NCI-H128 (cell line): ENCODE data around the gene TGFB3.

Source experiments
- DNase-seq: peaks from one replicate; lab custom pipeline; 2025; ENCODE audit not compliant: unreplicated experiment; lab: John Stamatoyannopoulos, UW

Gene TGFB3

DNA sequence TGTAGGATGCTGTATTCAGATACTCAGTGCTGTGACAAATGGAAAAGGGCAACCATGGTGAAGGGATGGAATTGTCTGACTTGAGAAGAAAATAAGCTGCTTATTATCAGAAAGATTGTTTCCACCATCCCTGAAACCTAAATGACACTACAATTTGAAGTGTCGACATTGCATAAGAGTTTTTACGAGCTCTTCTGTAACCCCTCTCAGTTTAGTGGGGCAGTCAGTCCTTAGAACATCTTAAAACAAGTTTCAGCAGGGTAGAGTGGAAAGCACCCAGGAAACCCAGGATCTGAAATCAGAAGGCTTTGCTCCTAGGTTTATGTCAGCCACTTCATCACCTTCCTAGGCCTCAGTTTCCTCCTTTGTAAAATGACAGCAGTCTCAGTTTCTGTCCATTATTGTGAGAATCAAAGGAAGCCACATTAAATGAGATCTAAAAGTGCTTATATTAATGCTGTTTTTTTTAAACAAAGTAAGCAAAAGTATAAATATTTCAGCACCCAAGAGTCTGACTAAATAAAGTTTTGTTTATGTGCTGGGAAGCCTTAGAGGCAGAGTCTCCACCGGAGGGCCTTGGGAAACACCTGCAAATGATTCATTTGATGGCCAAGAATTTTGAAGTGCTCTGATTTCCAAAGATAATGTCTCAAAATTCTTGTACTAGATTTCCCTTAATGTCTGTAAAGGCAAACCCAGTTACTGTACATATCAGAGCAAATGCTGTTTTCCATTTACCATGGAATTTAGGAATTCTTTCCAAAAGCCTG, 5.6 kb upstream of the TGFB3 start:
- no peak for DNase-seq

DNA sequence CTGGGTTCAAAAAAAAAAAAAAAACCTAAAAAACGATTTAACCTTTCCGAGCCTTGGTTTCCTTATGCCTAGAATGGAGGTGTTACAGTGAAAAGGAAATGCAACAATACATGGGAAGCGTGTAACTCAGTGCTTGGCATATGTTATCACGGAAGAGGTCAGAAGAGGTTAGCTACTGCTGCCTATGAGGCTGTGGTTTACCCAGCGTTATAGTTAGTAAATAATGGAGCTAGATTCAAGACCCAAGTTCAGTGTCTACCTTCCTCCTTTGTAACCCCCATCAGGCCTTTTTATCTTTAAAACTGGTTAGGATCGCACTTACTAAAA, 4.6 kb upstream of the TGFB3 start:
- no peak for DNase-seq

DNA sequence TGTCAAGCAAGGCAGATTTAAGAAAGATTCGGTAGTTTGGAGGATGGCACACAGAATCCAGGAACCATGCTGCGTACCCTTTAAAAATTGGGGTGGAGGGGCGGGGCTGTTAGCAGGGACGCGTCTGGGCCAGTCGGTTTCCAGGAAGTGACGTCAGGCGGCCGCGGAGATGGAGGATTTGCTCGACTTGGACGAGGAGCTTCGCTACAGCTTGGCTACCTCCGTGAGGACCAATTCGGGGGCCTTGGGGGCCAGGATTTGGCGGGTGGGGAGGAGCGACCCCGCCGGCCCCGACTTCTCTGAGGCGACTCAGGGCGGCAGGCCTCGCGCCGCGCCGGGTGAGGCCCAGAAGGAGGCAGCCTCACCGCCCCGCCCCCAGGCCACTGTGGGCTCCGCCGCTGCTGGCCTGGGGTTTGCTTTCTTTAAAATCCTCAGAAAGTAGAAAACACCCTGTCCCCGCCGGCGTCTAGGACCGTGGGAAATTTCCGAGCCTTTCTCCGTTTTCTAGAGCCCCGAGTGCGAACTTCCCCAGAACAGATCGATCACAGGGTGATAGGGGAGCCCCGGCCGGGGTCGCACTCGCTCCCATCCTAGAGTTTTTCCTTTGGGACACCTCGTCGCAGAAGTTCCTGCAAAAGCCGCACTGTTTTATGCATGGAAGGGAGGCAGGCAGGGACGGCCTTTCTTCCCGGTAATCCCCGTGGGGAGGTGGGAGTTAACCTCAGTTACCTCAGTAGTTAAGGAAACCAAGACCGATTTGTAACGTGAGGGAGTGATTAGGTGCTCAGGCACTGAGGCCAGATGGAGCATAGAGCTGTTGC, 4.0 kb upstream of the TGFB3 start, which contains the start of gene IFT43:
IFT43 (plus strand) TSS at position 146 of the 821 bp plus-strand sequence; CDS start at position 170, 24 bp downstream.
- DNase-seq = peak; percentile 10

DNA sequence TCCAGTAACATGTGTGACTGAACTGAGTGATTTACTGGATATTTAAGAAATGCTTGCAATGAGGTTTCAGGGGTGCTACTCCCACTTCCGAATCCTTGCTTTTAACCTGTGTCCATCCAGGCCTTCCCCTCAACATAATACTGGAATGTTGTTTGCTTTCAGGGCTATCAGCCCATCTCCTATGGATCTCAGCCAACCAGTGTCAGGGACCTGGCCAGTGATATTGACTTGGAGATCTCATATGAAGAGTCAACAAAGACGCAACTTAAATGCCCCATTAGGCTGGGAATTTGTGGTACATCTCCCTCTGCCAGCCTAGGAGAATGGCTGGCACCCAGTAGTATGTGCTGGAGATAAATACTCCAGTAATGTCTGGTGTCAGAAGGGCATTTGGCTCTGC, 2.9 kb upstream of the TGFB3 start:
- DNase-seq = no peak

DNA sequence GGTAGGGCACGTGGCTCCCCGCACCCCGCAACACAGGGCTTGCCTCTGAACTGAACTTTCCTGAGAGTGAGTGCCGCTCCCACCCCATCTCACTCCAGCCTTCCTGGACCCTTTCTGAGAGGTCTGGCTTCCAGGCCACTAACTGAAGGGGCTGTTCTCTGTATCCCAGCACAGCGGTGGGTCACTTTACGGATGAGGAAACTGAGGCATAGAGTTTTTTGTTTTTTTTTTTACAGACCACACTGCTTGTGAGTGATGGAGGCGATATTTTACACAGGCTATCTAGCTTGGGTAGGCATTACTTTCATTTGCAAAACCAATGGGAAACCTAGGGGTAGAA, 1.2 kb upstream of the TGFB3 start:
- DNase-seq = no peak

DNA sequence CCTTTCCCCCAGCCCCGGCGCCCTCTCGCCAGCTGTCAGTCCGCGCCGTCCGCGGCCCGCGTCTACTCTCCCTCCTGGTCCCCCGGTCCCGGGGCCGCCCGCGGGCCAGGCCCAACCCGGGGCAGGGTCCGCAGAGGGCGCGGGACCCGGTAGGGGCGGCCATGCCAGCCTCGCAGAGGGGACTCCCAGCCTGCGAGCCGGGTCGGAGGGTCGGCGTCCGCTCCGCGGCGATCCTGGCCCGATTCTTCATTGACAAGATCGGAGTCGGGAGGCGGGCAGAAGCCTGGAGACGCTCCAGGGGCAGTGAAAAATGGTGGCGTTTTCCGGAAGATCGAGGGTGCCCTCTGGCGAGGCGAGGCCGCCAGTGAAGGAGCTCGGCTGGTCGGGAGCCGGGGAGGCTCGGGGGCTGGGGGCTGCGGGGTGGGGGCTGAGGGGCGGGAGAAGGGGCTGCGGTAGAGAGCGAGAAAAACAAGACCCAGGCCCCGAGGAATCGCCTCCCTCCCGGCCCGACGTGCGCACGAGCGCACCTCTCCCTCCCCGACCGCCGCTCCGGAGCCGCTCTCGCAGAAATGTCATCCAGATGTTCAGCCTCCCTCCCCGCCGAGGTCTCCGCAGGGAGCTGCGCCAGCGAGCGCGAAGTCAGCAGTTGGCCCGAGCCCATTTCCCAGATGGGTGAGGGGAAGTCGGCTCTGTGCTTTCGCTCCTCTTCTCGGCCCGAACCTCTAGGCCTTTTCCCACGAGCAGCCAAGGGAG, 647 bp upstream of the TGFB3 start:
- DNase-seq = peak; percentile 19

DNA sequence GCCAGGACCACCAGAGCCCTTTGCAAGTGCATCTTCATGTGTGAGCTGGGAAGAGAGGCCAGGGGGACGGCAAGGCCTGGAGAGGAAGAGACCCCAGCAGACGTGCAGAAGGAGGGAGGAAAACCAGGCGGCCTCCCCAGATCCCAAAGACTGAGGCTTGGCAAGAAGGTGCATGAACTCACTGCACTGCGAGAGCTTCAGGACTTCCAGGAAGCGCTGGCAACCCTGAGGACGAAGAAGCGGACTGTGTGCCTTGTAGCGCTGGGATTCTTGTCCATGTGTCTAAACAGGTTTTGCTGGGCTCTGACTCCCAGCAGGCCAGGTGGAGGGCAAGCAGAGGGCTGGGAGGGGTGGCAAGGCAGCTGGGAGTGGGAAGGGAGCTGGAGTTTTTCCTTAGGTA, 939 bp downstream of the TGFB3 start:
- no peak for DNase-seq

DNA sequence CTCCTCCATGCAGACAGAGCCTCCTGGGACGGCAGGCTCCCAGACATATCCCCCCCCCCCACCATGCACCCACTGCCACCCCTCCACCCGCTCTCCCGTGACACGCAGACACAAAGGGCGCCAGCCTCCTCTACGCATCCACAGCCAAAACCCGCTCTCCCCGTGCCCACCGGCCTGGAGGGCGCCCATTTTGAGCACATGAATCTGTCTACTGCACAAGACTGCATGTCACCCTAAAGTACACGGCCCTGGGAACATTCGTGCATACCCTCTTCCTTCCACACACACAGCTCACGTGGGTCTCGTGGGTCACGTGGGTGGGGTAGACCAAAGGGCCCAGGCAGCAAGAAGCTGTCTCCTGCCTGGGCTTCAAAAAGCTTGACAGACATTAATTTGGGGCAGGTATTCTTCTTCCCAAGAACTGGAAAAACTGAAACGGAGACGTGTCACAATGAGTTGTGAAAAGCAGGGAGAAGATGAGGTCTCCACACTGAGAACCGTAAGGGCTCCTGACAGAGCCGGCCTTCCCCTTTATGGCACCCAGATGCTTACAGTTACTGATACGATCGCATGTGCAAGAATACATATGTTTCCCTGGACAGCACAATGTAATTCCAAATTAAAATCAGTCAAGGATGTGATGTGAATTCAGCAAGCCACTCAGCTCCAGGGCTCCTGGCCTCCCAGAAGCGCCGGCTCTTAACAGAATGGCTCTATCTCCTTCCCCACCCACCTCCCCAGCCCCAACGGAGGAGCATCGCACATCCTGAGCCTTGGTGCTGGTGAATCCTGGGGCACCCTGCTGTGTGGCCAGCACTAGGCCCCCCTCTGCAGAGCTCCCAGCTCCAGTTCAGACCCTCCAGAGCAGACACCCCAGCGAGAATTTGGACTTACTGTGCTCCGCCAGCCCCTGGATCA, 1.9 kb downstream of the TGFB3 start:
- DNase-seq = no peak

DNA sequence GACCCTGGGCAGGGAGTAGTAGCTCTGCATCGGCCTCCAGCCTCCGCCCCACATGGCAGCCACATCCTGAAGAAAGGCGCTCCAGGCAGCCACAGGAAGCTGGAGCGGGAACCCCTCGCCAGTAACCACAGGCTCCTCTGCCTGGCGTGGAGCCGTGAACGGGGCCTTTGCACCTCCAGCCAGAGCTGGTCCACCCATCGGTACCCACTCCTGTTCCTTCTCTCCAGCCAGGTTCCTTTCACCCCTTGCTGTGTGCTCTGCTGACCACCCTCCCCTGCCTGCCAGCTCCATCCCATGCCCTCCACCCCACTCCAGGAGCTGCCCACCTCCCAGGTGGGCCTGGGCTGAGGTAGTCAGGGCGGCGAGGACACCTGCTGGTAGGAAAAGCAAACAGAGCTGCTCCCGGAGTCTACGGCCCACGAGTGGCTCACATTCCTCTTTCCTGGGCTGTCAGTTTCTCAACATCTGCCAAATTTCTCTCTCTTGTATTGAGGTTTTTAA, 2.7 kb downstream of the TGFB3 start:
- DNase-seq = no peak

DNA sequence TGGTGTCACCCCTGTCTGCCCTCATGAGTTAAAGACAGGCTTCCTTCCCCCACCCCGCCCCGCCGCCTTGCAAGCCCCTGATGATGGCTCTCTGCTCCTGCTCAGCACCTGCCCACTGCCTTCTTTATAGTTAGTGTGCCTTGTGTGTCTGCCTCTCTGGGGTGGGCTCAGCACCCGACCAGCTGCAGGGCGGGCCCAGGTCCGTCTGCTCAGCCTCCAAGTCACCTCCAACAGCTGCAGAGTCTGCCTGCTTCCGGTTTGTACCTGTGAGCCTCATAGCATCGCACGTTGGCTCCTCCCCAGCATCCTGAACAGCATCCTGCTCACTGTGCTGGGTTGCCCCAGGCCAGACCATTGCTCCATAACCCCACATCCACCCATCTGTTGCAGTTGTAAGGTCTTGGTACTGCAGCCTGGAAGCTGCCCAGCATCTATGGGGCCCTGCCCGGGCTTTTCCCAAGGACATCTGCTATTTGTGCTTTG, 3.5 kb downstream of the TGFB3 start:
- no peak for DNase-seq

DNA sequence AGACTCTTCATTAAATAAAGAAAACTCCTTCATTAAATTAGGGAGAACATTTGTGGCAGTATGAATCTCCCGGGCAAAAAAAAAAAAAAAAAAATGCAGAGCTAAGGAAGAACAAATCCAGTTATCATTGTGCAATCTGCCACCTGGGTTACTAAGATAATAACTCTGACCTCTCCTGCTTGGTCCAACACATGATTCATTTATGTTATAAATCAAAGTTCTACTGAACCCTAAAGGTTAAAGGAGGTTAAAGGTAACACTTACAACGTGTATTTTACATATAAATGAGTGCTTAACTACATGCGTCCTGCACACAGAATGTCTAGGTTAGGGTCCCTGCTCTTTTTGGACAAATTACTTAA, 4.2 kb downstream of the TGFB3 start:
- DNase-seq = no peak

DNA sequence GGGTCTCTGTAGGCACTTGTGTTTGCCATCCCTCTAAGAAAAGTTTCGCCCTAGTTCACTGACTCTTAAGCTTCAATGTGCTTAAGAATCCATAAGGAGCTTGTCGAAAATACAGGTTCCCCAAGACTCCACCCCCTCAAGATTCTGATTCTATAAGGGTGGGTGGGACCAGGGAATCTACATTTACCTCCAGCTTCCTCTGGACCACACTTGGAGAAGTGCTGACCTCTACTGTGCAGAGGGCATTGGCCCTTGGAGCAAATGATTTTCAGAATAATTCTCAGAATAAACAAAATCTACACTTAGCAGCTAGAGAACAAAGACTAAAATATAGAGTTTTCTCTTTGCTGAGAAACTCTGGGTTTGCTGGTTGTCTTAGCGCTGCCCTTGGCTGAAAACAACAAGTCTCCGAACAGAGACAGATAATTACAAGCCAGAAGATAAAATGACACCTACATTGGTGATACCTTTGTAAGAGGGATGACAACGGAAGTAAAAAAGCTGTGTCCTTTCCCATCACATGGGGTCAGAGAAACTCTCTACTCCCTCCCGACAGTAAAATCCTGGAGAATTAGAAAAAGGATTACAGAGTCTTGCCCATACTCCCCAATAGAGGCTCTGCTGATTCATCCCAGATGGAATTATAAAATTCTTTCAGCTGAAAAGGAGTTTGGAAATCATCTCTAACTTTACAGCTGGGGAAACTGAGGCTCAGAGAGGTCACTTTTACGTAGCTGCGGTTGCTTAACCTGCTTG, 4.8 kb downstream of the TGFB3 start:
- no peak for DNase-seq

DNA sequence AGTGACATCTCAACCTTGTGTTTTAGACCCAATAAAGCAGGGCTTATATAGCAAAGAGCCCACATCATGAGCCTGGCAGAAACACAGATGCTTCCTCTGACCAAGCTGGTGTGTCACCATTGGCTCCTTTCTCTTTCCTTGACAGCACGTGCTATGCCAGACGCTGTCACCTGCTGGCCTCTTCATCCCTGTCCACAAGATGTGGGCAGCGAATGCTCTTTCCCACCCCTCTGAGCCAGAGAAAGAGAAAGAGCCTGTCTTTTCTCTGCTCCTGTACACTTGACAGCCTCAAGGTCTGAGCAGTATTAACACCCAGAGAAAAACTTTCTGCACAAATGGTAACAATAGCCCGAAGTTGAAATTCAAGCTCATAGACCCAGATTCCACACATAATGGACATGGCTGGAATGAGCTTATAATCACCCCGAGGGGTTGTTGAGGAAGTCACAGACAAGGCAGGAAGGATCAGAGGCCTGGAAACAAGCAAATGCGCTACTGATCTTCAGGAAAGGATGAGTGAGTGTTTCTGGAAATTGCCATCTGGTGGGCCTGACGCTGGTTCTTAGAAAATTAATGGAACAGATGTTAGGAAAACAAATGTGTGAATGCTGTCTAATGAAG, 8.9 kb downstream of the TGFB3 start:
- DNase-seq = no peak

DNA sequence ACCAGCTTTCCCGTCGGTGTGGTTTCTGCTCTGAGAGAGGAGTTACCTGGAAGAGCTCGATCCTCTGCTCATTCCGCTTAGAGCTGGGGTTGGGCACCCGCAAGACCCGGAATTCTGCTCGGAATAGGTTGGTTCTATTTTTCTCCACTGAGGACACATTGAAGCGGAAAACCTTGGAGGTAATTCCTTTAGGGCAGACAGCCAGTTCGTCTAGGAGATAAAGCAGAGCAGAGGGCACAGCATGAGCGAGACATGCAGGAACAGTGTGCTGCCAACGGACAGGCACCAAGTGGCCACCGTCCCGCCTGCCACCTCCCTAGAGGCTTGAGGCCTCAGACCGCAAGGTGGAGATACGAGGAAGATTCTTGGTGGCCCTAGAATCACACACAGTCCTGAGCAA, 10.3 kb downstream of the TGFB3 start:
- DNase-seq = no peak

DNA sequence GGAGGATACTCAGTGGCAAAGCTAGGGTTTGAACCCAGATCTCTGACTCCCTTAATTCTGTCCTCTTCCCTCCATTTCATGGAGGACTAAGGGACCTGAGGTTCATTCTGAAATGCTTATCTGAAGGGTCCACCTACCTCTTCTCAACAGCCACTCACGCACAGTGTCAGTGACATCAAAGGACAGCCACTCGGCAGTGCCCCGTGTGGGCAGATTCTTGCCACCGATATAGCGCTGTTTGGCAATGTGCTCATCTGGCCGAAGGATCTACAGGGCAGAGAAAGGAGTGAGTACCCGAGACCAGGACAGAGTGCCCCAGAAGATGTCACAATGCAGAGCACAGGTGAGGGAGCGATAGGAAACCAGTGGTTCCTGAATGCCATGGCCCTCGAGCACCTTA, 10.8 kb downstream of the TGFB3 start:
- DNase-seq = no peak

DNA sequence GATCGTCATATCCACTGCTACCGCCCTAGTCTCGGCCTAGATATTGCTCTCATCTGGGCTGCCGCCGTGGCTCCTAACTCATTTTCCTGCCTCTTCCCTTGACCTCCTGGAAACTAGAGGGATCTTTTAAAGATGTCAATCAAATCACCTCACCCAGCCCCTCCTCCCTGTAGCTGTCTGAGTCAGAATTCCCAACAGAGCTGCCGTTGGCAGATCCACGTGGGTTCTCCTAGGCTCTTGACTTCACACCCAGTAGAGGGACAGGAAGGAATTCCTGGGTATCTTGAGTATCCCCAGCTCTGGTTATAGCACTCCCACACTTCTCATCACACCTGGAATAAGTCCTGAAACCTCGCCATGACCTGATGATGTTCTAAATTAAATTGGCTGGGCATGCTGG, 11.9 kb downstream of the TGFB3 start:
- DNase-seq = no peak

DNA sequence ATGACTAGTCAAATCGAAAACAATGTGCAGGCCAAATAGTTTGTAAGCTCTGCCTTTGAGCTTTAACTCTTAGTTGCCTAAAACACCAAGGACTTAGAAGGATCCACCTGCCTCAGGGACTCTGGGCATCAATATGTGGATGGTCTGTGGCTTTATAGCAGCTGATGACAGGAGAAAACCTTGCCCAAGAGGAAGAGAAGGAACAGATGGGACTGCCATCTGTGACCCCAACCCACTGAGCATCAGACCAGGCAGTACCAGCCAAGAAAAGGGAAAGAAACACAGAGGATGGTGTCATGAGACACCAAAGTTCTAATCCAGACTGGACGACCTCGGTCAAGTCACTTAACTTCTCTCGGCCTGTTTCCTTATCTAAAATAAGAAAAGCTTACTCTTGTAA, 12.7 kb downstream of the TGFB3 start:
- DNase-seq = no peak

DNA sequence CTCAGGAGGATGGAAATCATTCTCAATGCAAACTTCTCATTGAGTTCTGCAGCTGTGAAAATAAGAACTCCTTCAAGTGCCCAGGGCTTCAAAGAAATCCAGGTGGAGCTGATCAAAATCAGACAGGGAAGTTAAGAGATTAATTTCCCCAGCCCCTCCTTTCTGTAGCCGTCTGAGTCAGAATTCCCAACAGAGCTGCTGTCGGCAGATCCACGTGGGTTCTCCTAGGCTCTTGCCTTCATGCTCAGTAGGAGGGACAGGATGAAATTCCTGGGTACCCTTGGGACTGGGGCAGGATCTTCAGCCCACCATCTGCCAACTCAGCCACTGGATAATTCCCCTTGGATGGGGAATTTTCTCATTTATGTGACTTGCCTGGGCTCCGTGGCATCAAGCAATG, 13.3 kb downstream of the TGFB3 start:
- DNase-seq = no peak

DNA sequence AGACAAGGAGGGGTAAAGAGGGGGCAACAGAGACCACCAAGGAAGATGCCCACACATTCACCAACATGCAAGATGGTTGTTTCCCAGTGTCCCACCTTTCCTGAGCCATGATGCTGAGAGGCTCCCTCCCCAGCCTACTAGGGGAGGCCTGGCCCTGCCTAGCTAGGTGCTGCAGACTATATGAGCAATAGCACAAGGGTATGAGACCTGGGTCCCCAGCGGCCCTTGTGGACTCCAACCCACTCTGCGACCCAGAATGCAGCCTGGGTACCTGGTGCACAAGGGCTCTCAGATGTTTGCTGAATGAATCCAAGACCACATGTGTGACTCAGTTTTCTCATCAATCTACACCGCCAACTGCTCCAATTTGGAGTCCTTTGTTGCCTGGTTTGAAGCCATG, 13.9 kb downstream of the TGFB3 start:
- DNase-seq = no peak
